Astrocyte (in vitro differentiated cells and primary cell): ENCODE results near the gene HACL1. TPM values are rescaled to one million over a fixed set of nuclear protein-coding genes. Genes with fewer than 3 reads are reported as not detected.
"Not testable (repeated sequence)": the region's sequence is repeated elsewhere in the genome, so short reads cannot be mapped to it uniquely, and the experiment has no call there.

Experiments
- DNase-seq: peaks from one replicate; pipeline ENCODE4 v3.0.0-alpha.2; 2010; ENCODE audit warnings: low read depth
- FAIRE-seq: peaks from 2 replicates; lab custom pipeline; 2011; peaks lifted over from hg19 to GRCh38; lab: Jason Lieb, UNC
- H2AFZ ChIP-seq: 2 replicates; pipeline ENCODE4 v1.6.0; 2012; ENCODE audit warnings: low read depth, low read length, inconsistent platforms
- H3K27ac ChIP-seq: 2 replicates; pipeline ENCODE4 v1.5.1; 2011; ENCODE audit warnings: low read depth, low read length, inconsistent platforms
- H3K27me3 ChIP-seq: 2 replicates; pipeline ENCODE4 v1.6.0; 2011; ENCODE audit warnings: low read length, inconsistent platforms; ENCODE audit not compliant: insufficient read depth
- H3K36me3 ChIP-seq: 2 replicates; pipeline ENCODE4 v1.5.1; 2011; ENCODE audit warnings: low read length, inconsistent platforms; ENCODE audit not compliant: insufficient read depth
- H3K4me1 ChIP-seq: 2 replicates; pipeline ENCODE4 v1.5.1; 2011; ENCODE audit warnings: low read length, inconsistent platforms; ENCODE audit not compliant: insufficient read depth
- H3K4me2 ChIP-seq: 2 replicates; pipeline ENCODE4 v1.6.0; 2012; ENCODE audit warnings: low read length, inconsistent platforms
- H3K4me3 ChIP-seq: 2 replicates; pipeline ENCODE4 v1.5.1; 2011; ENCODE audit warnings: low read depth, mild to moderate bottlenecking, low read length, inconsistent platforms; ENCODE audit not compliant: insufficient read depth
- H3K79me2 ChIP-seq: 2 replicates; pipeline ENCODE4 v1.6.0; 2012; ENCODE audit warnings: mild to moderate bottlenecking, low read length, inconsistent platforms; ENCODE audit not compliant: insufficient read depth
- H3K9ac ChIP-seq: 2 replicates; pipeline ENCODE4 v1.6.0; 2012; ENCODE audit warnings: mild to moderate bottlenecking, low read length, inconsistent platforms
- H3K9me3 ChIP-seq: 2 replicates; pipeline ENCODE4 v1.5.1; 2012; ENCODE audit warnings: low read depth, mild to moderate bottlenecking, low read length, inconsistent platforms; ENCODE audit not compliant: insufficient read depth
- H4K20me1 ChIP-seq: 2 replicates; pipeline ENCODE4 v1.6.0; 2012; ENCODE audit warnings: low read length, inconsistent platforms; ENCODE audit not compliant: insufficient read depth
- H3K27ac Mint-ChIP-seq: one replicate; pipeline ENCODE4 v1.8.0; 2021; ENCODE audit warnings: mild to moderate bottlenecking, mixed read lengths; ENCODE audit not compliant: unreplicated experiment
- H3K27me3 Mint-ChIP-seq: one replicate; pipeline ENCODE4 v1.8.0; 2021; ENCODE audit warnings: low read depth, mixed read lengths; ENCODE audit not compliant: unreplicated experiment
- H3K36me3 Mint-ChIP-seq: one replicate; pipeline ENCODE4 v1.8.0; 2021; ENCODE audit warnings: low read depth, mixed read lengths; ENCODE audit not compliant: unreplicated experiment
- H3K4me1 Mint-ChIP-seq: one replicate; pipeline ENCODE4 v1.8.0; 2021; ENCODE audit warnings: low read depth, mixed read lengths; ENCODE audit not compliant: unreplicated experiment
- H3K4me3 Mint-ChIP-seq: one replicate; pipeline ENCODE4 v1.8.0; 2021; ENCODE audit warnings: mild to moderate bottlenecking, moderate library complexity, mixed read lengths; ENCODE audit not compliant: unreplicated experiment
- H3K9me3 Mint-ChIP-seq: one replicate; pipeline ENCODE4 v1.8.0; 2021; ENCODE audit warnings: mild to moderate bottlenecking, mixed read lengths; ENCODE audit not compliant: unreplicated experiment
- EZH2 ChIP-seq: IDR thresholded peaks from 2 replicates; pipeline ENCODE4 v1.6.1; 2012; ENCODE audit warnings: mild to moderate bottlenecking, low read length, inconsistent platforms; ENCODE audit not compliant: insufficient read depth
- total RNA-seq: library from RNA; stranded (reverse); gene quantifications from 2 replicates; pipeline ENCODE4 v1.2.1, GENCODE V29; 2021
- TF ChIP-seq, protein P1 (sequence below): IDR thresholded peaks from 2 replicates; pipeline ENCODE4 v1.5.1; 2011; ENCODE audit warnings: low read depth, mild to moderate bottlenecking, inconsistent platforms, low read length, moderate library complexity; ENCODE audit not compliant: insufficient read depth

Gene HACL1
- total RNA-seq, 1 donor from 2014 or later = 17.8 TPM

DNA sequence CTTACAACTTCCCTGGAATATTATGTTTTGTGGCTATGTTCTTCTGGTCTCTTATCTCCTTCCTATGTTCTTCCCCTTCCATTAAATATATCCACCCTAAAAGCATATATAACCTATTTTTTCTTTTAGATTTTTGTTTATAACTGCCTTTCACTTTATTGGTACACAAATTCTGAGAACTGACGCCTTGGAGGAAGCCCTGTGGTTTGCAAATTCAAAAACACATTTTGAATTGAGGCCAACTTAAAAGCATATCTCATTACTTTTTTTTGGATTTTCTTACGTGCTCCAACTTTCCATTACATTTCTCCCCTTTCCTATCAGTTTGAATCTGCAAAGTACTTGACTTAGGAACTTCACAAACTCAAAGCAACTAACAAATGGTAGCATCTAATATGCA lies 64.5 kb downstream of the HACL1 start:
- H3K9me3 ChIP-seq = no peaks in the 10 kb centered on the region

DNA sequence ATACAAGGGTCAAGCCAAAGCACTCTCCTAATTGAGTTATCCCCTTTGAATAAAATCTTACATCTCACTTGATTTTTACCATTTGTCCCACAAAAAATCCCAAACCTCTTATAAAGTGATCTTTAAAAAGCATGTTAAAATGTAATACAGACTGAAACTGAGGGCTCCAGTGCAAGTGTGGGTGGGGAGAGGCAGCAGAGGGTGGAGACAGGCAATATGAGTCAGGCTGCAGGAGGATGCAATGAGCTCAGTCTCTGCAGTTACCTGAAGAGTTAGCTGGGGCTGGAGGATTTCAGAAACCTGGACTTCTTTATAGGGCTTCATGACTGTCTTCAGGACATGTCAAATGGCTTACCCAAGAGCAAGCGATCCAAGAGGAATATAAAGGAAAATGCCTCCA lies 65.6 kb downstream of the HACL1 start:
- Mint-ChIP-seq H3K4me3 (no peak overlapping the region), H3K4me1 (no peaks in the 10 kb centered on the region), H3K27me3 (peaks cover 8% of the 10 kb centered on the region), H3K36me3 (peaks cover 4% of the 10 kb centered on the region), H3K9me3 (no peaks in the 10 kb centered on the region), H3K27ac (no peak overlapping the region)
- Histone ChIP-seq H3K4me2 (no peak overlapping the region), H3K9ac (no peak overlapping the region), H3K27me3 (no peaks in the 10 kb centered on the region), H2AFZ (no peak overlapping the region), H3K36me3 (no peaks in the 10 kb centered on the region), H4K20me1 (no peaks in the 10 kb centered on the region), H3K27ac (no peak overlapping the region), H3K79me2 (no peaks in the 10 kb centered on the region), H3K4me3 (no peak overlapping the region), H3K4me1 (no peaks in the 10 kb centered on the region), H3K9me3 (no peaks in the 10 kb centered on the region)
- FAIRE-seq = no peak
- TF ChIP-seq, protein P1, sequence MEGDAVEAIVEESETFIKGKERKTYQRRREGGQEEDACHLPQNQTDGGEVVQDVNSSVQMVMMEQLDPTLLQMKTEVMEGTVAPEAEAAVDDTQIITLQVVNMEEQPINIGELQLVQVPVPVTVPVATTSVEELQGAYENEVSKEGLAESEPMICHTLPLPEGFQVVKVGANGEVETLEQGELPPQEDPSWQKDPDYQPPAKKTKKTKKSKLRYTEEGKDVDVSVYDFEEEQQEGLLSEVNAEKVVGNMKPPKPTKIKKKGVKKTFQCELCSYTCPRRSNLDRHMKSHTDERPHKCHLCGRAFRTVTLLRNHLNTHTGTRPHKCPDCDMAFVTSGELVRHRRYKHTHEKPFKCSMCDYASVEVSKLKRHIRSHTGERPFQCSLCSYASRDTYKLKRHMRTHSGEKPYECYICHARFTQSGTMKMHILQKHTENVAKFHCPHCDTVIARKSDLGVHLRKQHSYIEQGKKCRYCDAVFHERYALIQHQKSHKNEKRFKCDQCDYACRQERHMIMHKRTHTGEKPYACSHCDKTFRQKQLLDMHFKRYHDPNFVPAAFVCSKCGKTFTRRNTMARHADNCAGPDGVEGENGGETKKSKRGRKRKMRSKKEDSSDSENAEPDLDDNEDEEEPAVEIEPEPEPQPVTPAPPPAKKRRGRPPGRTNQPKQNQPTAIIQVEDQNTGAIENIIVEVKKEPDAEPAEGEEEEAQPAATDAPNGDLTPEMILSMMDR = no peak
- no peak for DNase-seq

More for the DNA sequence above, 64.5 kb downstream of the HACL1 start:
- H3K4me1 Mint-ChIP-seq = no peaks in the 10 kb centered on the region
- H3K27me3 Mint-ChIP-seq = peaks cover 3% of the 10 kb centered on the region
- no peaks in the 10 kb centered on the region for H3K9me3 Mint-ChIP-seq
- no peak overlapping the region for H3K9ac ChIP-seq
- FAIRE-seq (no peak), DNase-seq (no peak)
- H2AFZ ChIP-seq = no peak overlapping the region
- no peaks in the 10 kb centered on the region for H3K27me3 ChIP-seq
- H3K36me3 ChIP-seq = no peaks in the 10 kb centered on the region
- H3K4me3 ChIP-seq = no peak overlapping the region
- peaks cover 4% of the 10 kb centered on the region for H3K36me3 Mint-ChIP-seq
- H3K4me2 ChIP-seq = no peak overlapping the region
- H3K79me2 ChIP-seq = no peaks in the 10 kb centered on the region
- TF ChIP-seq, protein P1 = no peak
- no peak for TF ChIP-seq EZH2
- no peaks in the 10 kb centered on the region for H3K4me1 ChIP-seq
- H3K27ac ChIP-seq = no peak overlapping the region
- H3K4me3 Mint-ChIP-seq = no peak overlapping the region
- no peaks in the 10 kb centered on the region for H4K20me1 ChIP-seq
- H3K27ac Mint-ChIP-seq = no peak overlapping the region

- not testable (repeated sequence) for H3K4me2 ChIP-seq, H4K20me1 ChIP-seq, H3K9me3 ChIP-seq, H3K36me3 Mint-ChIP-seq, FAIRE-seq, DNase-seq, H3K9me3 Mint-ChIP-seq, H3K27me3 Mint-ChIP-seq, H3K4me1 Mint-ChIP-seq, H3K36me3 ChIP-seq, H3K4me1 ChIP-seq, H3K9ac ChIP-seq, H3K27ac ChIP-seq, H3K4me3 Mint-ChIP-seq, H3K79me2 ChIP-seq, H3K27me3 ChIP-seq, H3K27ac Mint-ChIP-seq, H3K4me3 ChIP-seq, H2AFZ ChIP-seq
Measured at GRCh38 chr3:15532614-15533013, 68.8 kb downstream of the HACL1 start.
